ENCODE results near the gene NWD2.

Gene NWD2

DNA sequence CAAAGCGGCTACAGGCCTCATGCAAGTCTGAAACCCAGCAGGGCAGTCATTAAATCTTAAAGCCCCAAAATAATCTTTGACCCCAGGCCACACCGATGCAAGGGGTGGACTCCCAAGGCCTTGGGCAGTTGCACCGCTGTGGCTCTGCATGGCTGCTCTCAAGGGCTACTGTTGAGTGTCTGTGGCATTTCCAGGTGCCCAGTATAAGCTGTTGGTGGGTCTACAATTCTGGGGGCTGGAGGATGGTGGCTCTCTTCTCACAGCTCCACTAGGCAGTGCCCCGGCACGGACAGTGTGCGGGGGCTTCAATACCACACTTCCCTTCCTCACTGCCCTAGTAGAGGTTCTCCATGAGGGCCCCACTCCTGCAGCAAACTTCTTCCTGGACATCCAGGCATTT lies 60.1 kb downstream of the NWD2 start:
- no peak for DNase-seq (ENCODE audit: low spot score)

DNA sequence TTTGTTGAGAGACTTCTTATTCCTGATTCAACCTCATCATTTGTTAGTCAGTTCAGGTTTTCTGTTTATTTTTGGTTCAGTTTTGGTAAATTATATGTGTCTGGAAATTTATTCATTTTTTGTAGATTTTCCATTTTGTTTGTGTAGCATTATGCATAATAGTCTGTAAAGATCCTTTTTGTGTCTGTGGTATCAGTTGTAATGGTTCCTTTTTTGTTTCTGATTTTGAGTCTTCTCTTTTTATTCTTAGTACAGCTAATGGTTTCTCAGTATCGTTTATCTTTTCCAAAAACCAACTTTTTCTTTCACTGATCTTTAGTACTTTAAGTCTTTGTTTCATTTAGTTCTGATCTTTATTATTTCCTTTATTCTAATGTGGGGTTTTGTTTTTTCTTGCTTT lies 61.4 kb downstream of the NWD2 start:
- DNase-seq (ENCODE audit: low spot score) = no peak

DNA sequence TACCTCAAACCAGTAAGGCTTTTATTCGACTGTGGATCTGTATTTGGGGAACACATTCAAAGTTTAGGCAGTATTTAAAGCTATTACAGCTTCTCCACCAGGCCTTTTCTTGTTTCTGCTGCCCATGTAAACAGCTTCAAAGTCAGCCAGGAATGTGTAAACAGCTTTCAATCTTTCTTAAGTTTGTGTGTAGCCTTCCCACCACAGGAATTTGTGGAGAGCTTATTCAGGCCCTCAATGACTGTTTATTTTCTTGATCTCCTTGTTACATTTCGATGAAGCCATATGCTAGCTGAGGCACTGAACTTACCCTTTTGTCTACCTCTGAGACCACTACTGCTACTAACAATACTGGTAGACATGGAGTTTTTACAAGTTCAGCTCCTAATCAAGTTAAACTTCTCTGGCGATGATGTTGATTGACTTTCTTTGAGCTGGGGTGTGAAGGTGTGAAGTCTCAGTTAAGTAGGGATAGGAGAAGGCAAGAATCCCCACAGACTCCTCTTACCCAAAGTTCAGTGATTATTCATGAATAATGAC lies 72.6 kb downstream of the NWD2 start:
- no peak for DNase-seq (ENCODE audit: low spot score)

DNA sequence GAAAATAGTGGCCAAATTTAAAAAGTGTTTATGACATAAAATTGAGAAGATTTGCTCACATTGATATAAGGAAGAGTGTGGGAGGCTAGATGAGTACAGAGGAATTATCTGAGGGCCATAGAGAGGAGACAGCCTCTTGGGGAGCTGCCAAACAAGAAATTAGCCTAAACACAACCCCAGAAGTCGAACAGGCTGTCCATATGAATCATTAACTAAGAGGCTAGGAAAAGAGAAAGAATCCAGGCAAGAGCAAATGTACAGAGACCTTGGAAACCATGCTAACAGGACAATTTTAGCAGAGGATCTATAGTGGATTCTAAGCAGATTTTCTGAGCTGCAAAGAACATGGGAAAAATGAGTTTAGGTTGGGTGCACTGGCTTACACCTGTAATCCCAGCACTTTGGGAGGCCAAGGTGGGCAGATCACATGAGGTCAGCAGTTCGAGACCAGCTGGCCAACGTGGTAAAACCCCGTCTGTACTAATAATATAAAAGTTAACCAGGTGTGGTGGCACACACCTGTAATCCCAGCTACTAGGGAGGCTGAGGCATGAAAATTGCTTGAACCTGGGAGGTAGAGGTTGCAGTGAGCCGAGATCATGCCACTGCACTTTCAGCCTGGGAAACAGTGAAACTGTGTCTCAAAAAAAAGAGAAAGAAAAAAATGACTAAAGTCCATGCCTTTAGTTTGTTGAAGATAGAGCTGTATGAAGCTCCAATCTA lies 76.1 kb downstream of the NWD2 start:
- DNase-seq (ENCODE audit: low spot score) = no peak

DNA sequence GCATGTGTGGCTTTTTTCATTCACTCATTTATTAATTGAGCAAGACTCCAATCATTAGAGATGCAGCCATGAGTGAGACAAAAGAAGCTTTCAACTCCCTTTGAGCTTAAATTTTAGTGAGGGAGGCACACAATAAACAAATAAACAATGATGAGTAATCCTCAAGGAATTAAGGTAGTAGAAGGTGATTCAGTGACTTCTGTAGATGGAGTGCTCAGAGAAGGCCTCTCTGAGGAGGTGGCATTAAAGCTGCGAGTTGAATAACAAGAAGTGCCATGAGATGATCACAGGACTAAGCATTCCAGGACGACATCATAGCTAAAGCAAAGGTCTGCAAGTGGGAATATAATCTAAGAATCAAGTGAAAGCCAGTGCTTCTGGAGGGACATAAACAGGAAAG lies 77.6 kb downstream of the NWD2 start:
- DNase-seq (ENCODE audit: low spot score) = no peak

DNA sequence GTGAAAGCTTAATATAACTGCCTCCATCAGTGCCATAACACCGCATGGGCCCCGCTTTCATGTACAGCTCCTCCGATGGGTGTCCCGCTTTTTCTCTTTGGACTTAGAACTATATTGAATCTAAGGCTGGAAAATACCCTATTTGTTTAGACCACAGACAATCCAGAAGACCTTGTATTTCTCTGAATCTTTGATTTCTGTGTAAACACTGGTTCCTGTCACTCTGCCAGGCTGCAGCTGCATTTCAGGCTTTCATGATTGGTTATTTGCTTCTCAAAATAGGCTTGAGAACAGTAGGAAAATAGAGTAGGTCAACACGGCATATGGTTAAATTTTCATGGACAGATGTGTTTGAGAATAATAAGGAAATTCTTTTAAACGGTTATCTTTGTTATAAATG lies 80.0 kb downstream of the NWD2 start:
- no peak for DNase-seq (ENCODE audit: low spot score)

DNA sequence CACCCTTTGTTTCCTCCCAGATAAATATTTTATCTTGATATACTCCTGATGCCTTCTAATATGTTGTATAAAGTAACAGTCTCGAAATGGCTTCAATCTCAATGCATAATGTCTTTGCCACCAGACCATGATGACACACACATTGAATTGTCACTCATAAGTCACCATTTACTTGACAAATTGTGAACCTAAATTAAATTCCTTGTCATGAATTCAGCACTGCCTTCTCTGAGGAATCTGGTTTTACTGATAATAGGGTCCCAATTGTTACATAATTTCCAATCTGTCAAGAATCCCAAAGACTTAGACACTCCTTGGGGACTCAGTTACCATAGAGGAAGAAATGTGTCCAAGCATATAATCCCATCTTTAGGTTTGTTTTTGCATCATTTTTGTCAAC lies 82.3 kb downstream of the NWD2 start:
- DNase-seq (ENCODE audit: low spot score) = no peak

DNA sequence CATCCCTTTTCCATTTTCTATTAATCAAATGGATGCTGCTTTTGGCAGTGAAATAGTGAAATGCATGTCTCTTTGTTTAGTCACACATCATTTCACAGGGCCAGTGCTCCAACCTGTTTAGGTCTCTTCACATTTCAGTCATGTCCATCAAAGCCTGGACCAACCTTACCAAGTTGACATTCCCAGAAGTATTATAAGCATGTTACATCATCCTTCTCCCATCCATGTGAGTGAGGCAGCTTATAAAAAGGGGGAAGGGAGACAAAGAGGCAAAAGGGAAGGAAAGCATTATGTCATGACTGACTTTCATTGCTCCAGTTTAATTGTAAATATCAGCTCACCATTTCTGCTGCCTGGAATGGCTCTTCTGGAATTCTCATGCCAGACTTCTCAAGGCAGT lies 94.4 kb downstream of the NWD2 start:
- no peak for DNase-seq (ENCODE audit: low spot score)

DNA sequence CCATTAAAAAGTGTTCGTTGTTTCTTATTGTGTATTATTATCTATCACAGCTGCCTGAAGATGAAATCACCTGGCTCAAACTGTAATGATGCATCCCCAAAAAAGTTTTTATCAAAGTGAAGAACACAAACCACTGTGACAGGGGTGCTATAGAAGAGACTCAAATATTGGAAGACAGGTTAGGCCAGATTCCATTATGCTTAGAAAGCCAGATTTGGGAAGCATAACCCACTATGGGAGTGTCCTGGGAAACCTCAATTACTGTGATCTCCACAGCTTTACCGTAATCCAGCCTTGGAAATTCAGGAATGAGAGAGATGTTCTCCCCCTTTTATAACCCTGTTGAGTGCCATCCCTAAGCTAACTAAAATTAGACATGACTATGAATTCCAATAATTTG lies 114.2 kb downstream of the NWD2 start:
- DNase-seq (ENCODE audit: low spot score) = no peak

DNA sequence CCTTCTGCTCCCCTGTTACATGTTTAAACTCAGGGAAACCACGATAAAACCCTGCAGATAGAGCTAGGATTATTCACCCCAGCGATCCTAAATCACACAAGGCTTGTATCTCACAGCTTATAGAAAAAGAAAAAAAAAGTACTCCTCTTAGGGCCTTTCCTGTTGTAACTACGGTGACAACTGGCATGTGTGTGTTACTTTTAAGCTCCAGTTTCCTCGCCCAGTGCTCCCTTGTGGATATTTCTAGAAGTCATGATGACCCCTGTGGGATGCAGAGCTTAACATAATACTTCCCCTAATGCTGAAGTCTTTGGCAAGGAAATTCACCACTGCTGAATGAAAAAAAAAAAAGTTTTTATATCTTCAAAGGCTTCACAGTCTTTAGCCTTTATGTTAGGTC lies 114.7 kb downstream of the NWD2 start:
- DNase-seq (ENCODE audit: low spot score) = no peak

DNA sequence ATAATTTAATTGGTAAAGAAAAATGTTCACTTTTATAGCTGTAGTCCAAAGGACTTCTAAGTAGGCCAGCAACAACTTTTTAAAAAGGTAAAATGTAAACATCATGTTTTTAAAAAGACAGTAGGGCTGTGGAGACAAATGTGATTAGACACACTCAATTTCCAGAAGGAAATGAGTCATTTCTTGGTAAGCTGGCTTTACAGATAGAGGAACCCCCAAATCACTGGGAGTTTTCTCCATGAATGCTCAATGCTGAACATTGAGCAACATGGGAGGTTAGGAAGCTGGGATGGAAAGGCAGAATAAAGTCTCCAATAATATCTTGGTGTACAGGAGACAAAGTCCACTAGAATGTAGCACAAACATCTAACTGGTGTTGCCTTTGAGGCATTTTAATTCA lies 121.3 kb downstream of the NWD2 start:
- no peak for DNase-seq (ENCODE audit: low spot score)

DNA sequence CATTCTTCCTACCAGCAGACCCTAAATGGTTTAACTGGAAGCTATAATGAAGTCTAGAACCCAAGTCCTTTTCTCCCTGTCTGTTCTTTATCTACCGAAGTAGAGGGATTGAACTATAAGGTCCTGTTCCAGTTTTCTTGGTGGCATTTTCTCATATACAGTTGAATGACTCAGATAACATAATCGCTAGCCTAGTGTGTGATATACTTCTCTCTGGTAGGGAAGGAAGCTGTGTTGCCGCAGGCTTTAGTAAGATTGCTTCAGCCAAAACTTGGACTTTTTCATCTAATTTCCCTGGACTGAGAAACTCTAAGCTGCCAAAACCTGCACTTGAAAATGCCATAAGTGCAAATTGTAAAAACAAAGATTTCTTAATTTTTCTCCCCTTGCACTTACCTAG lies 123.4 kb downstream of the NWD2 start:
- no peak for DNase-seq (ENCODE audit: low spot score)

DNA sequence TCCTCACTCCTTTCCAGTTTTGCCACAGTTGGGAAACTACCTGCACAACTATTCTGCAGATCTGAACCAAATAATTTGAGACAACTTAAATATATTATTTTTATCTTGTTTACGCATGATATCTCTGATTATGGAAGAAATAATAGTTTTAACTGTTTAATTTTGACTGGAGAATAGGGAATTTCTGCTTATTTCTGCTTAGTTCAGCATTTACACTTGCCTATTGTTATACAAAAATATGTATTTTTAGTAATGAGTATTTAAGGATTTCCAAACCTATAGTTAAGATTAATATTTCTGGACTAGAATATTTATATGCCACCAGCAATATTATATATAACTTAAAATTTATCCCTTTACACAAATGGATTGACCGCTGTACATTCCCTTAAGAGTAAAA lies 125.5 kb downstream of the NWD2 start:
- DNase-seq (ENCODE audit: low spot score) = no peak

DNA sequence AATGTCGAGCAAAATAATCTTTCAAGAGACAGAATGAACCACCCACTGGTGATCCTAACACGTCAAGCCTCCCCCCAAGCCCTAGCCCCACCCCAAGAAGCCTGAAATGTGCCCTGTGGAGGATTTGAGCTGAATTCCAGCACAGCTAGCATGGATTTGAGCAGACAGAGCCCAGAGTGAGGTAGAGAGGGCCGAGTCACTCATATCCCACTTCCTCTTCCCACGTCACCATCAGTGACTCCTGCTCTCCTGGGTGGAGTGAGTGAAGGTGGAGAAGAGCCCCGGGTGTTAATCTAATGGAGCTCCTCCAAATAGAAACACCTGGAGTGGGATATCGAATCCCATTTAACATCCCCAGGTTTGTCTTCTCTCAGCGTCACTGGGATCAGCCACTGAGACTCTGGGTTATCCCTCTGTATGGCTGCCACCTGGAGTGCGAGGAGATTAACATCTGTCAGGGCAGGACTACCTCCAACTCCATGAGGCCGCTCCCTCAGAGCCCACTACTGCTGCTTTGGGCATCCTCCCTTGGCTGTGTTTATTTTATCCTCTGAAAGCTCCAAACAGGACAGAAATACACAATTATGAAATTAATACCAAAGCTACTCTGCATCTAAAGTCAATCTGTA lies 136.6 kb downstream of the NWD2 start:
- no peak for DNase-seq (ENCODE audit: low spot score)

DNA sequence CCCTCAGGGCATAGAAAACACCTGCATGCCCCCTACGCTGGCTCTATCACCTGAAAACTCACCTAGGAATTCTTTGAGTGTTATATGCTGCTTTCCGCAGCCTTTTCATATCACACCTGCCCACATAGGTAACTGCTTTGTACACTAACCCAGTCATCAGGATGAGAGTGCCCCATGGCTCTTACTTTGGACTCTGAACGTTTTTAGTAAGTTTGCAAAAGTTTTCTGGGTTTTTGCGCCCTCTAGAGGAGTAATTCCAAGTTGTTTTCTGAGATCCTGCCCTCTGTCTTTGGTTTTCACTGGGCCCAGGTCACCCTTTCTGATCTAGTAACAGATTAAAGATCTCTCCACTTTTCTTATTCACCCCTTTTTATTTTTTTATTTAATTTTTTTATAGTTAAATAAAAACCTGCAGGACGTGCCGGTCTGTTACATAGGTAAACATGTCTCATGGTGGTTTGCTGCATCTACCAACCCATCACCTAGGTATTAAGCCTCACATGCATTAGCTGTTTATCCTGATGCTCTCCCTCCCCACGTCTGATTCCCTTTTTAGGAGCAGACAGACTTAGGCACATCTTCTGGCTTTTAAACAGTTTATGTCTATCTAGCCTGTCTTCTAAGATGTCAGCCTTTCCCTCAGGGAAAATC lies 139.2 kb downstream of the NWD2 start:
- no peak for DNase-seq (ENCODE audit: low spot score)

DNA sequence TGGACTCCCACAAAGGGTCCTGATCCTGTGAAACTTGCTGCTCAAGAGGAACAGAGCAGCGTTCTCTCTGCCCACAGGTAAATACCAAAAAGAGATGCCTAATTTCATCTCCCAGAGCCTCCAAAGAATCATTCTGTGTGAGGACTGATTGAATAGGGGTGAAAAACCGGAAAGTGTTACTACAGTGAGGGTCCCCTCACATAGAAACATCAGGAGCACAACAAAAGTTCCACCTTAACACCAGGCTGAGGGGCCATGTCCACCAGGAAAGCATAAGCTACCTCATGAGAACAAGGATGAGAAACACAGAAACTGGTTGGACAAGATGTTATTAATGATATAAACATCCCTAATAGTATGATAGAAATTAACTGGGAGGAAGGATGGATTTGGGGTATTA lies 140.9 kb downstream of the NWD2 start:
- DNase-seq (ENCODE audit: low spot score) = no peak

DNA sequence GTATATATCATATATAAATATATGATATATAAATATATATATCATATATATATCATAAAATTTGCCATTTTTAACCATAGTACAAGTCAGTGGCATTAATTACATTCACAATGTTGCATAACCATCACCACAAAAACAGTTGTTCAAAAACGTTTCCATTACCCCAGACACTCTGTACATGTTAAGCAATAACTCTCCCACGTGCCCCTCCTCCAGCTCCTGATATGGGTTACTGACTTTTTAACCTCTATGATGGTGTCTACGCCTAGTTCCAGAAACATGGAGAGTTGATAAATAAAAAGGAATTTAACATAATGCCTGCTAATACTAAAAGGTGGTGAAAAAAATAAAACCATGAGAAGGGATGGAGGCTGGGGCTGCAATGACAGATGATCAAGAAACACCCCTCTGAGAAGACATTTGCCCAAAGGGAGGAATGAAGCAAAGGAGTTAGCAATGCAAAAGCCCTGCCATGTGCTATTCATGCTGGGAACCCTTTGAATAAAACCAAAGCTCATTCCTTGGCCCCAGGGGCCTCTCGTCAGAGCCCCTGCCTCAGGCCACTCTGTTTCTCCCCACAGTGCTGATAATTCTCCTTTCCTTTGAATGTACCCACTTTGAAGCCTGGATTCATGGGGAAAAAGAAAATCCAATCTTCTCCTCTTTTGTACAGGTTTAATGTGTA lies 144.3 kb downstream of the NWD2 start:
- no peak for DNase-seq (ENCODE audit: low spot score)

DNA sequence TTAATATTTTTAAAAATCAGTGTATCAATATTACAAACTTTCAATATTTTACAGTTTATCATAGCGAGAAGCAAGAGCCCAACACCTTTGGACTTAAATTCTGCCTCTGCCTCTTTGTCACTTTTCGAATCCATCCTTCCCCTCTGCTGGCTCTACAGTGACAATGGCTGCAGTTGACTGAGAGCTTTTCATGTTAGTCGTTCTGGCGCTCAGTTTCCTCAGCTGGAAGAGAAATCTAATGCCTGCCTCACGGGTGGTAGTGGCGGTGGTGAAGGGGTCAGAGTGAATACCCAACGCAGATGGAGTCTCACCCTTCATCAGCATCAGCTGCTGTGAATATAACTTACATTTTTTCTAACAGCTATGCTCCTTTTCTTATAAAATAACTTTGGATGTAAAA lies 144.8 kb downstream of the NWD2 start:
- DNase-seq (ENCODE audit: low spot score) = no peak

DNA sequence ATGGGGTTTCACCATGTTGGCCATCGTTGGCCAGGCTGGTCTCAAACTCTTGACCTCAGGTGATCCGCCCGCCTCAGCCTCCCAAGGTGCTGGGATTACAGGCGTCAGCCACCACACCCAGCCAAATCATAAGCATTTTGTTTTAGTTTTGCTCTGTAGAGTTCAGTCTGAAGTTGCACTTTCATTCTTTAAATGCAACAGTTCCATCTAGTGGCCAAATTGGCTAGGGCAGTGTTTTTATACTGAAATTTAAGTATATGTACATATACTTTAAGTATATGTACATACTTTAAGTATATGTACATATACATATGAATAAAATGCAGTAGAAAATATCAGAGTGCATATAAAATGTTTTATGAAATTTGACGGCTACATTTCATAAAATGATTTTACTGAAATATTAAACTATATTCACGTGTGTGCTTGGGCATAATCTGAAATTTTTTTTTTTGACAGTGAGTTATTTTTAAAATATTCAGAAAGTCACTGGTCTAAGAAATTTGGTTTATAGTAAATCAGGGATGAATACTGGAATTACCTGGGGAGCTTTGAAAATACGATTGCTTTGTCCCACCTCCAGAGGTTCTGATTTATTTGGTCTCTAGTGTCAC lies 145.5 kb downstream of the NWD2 start:
- DNase-seq (ENCODE audit: low spot score) = no peak

DNA sequence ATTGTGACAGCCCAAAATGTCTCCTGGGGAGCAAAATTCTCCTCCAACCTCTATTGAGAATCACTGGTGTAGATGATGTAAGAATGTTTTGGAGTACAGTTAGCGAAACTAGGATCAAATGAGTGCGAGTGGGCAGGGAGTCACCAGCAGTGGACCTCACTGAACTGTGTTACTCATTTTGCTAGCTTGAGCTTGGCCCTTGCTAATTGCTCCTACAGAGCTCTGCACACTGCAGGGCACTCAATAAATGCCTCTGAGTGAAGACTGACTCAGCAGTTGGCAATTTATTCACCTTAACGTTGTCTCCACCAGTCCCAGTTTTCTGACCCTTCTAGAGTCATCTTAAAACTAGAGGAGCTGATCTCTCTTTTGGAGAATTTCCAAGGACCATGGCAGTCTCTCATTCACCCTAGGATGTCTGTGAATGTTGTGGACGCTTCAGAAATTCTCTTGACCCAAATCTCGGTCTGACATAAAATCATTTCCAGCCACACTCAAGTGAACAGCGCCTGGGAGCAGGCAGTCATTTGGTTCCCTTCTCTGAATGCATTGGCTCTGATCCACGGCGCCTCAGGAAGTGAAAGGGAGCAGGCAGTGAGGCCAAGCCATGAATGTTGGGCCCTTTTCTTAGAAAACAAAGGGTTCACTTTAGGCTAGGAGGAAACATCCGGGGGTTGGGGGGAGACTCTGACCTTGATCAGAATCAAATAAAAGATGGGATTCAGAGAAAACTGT lies 148.1 kb downstream of the NWD2 start:
- no peak for DNase-seq (ENCODE audit: low spot score)

DNA sequence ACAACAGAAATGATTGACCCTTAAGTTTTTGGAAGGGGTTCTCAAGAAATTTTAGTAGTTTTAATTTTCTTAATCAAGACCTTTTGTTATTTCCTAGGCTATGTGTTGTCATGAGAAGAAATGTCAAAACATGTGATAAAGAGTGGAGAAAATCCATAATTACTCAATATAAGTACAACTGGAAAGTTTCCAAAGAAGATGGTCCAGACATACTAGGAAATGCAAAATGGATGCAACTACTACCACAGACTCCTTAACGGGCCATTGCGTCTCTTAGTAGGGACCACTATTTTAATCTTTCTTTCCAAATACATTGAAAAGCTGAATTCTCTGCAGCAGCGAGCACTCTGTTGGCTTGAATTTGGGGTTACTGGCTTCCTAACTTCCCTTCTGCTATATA lies 148.8 kb downstream of the NWD2 start:
- no peak for DNase-seq (ENCODE audit: low spot score)

DNA sequence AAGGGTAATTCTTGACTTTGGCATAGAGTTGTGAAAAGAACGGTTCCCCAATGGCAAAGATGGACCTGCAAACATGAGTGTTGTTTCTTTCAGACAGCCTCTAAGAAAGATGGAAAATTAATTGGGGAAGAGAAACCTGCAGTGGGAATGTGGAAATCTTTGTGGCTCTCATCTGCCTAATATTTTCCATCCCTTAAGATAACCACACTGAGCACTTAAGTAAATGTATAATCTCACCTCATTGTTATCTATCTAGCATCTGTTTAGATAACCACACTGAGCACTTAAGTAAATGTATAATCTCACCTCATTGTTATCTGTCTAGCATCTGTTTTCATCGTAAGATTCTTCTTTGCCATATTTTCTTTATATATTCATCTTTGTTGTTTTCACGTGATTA lies 149.3 kb downstream of the NWD2 start:
- no peak for DNase-seq (ENCODE audit: low spot score)

Data from hematopoietic multipotent progenitor cell treated with erythropoietin and hydrocortisone succinate and interleukin-3 and kit ligand, for 17 days (in vitro differentiated cells).